HG02885 (cell line): ENCODE results near the gene ADIPOQ.
"Not testable (repeated sequence)": the region's sequence is repeated elsewhere in the genome, so short reads cannot be mapped to it uniquely, and the experiment has no call there.

Source experiments
- ATAC-seq: cut with Tn5 transposase; IDR thresholded peaks from one replicate; pipeline ENCODE4 v1.9.1; 2021; ENCODE audit warnings: mild to moderate bottlenecking; ENCODE audit not compliant: unreplicated experiment, poor library complexity

Gene ADIPOQ

GRCh38 chr3:186842426-186843038 is at the start of gene ADIPOQ:
TSS of gene ADIPOQ (plus strand) at chr3:186842710. CDS start at chr3:186853059, 10,349 bp downstream.
- no peak for ATAC-seq

GRCh38 chr3:186798239-186798874 is 44.2 kb upstream of the ADIPOQ start:
- no peak for ATAC-seq

GRCh38 chr3:186800285-186800684 is 42.2 kb upstream of the ADIPOQ start:
- no peak for ATAC-seq

GRCh38 chr3:186802701-186803100 is 39.8 kb upstream of the ADIPOQ start:
- no peak for ATAC-seq

- not testable (repeated sequence) for ATAC-seq
Measured at GRCh38 chr3:186803447-186803846, 39.1 kb upstream of the ADIPOQ start.

GRCh38 chr3:186806089-186807055 is 36.1 kb upstream of the ADIPOQ start, which contains the start of gene RFC4:
TSS of gene RFC4 (minus strand) at chr3:186806482. CDS start at chr3:186804713, 1,769 bp downstream.
- peak; percentile 94 for ATAC-seq

GRCh38 chr3:186807231-186807630 is 35.3 kb upstream of the ADIPOQ start:
- no peak for ATAC-seq

GRCh38 chr3:186810336-186810996 is 32.0 kb upstream of the ADIPOQ start:
- ATAC-seq: no peak

GRCh38 chr3:186811313-186811712 is 31.2 kb upstream of the ADIPOQ start:
- ATAC-seq: not testable (repeated sequence)

- ATAC-seq: no peak
Measured at GRCh38 chr3:186814100-186814499, 28.4 kb upstream of the ADIPOQ start.

- ATAC-seq: no peak
Measured at GRCh38 chr3:186815435-186815834, 27.1 kb upstream of the ADIPOQ start.

- ATAC-seq: no peak
Measured at GRCh38 chr3:186818516-186818915, 24.0 kb upstream of the ADIPOQ start.

GRCh38 chr3:186818956-186819355 is 23.6 kb upstream of the ADIPOQ start:
- no peak for ATAC-seq

- no peak for ATAC-seq
Measured at GRCh38 chr3:186821429-186822387, 20.8 kb upstream of the ADIPOQ start.

- not testable (repeated sequence) for ATAC-seq
Measured at GRCh38 chr3:186822388-186822759, 20.1 kb upstream of the ADIPOQ start.

- no peak for ATAC-seq
Measured at GRCh38 chr3:186823386-186823785, 19.1 kb upstream of the ADIPOQ start.

GRCh38 chr3:186824430-186825139 is 17.9 kb upstream of the ADIPOQ start:
- no peak for ATAC-seq

- no peak for ATAC-seq
Measured at GRCh38 chr3:186825294-186825821, 17.2 kb upstream of the ADIPOQ start.
